WTC11 (cell line): ENCODE results near the gene HOXB3. TPM values are rescaled to one million over a fixed set of nuclear protein-coding genes. Genes with fewer than 3 reads are reported as not detected.
A peak's percentile ranks its signal among the peaks of the same experiment; 100 is the strongest.

Experiments
- ATAC-seq: fragments of 200-7000 bp; cut with Tn5 transposase; 2 replicates; pipeline ENCODE4 v1.10.0; 2021; ENCODE audit warnings: mild to moderate bottlenecking, moderate library complexity
- CTCF ChIA-PET: fragments of 300-600 bp; sonication (Branson Sonifier 250); formaldehyde crosslinking; loops from one replicate; lab custom pipeline; 2021; ENCODE audit warnings: antibody characterized with exemption; lab: Charles Lee
- POLR2A ChIA-PET: fragments of 350-600 bp; sonication (Branson Sonifier 250); formaldehyde crosslinking; loops from one replicate; lab custom pipeline; 2021; ENCODE audit warnings: antibody characterized with exemption; lab: Charles Lee
- DNase-seq: peaks from one replicate; pipeline ENCODE4 v3.0.0; 2021; ENCODE audit warnings: low spot score
- H3K27ac Mint-ChIP-seq: 2 replicates; pipeline ENCODE4 v1.8.0; 2021; ENCODE audit warnings: mixed read lengths
- H3K27me3 Mint-ChIP-seq: 2 replicates; pipeline ENCODE4 v1.8.0; 2021; ENCODE audit warnings: low read depth, mild to moderate bottlenecking, moderate library complexity, mixed read lengths
- H3K36me3 Mint-ChIP-seq: 2 replicates; pipeline ENCODE4 v1.8.0; 2021; ENCODE audit warnings: mixed read lengths
- H3K4me1 Mint-ChIP-seq: 2 replicates; pipeline ENCODE4 v1.8.0; 2022; ENCODE audit warnings: mixed read lengths
- H3K4me3 Mint-ChIP-seq: 2 replicates; pipeline ENCODE4 v1.8.0; 2021; ENCODE audit warnings: mild to moderate bottlenecking, moderate library complexity, mixed read lengths
- H3K9me3 Mint-ChIP-seq: 2 replicates; pipeline ENCODE4 v1.8.0; 2021; ENCODE audit warnings: mixed read lengths
- CREB1 ChIP-seq: sonication (generic); formaldehyde crosslinking; IDR thresholded peaks from 2 replicates; pipeline ENCODE4 v1.8.0; 2023; ENCODE audit warnings: mild to moderate bottlenecking, missing genetic modification reagents
- CREM ChIP-seq: sonication (generic); formaldehyde crosslinking; IDR thresholded peaks from 2 replicates; pipeline ENCODE4 v1.8.1; 2022; ENCODE audit warnings: mild to moderate bottlenecking, missing genetic modification reagents, moderate library complexity
- GABPB1 ChIP-seq: sonication (generic); formaldehyde crosslinking; IDR thresholded peaks from 2 replicates; pipeline ENCODE4 v1.8.1; 2023; ENCODE audit warnings: mild to moderate bottlenecking, missing genetic modification reagents
- IRF2 ChIP-seq: sonication (generic); formaldehyde crosslinking; IDR thresholded peaks from 2 replicates; pipeline ENCODE4 v1.8.0; 2022; ENCODE audit warnings: low read depth, missing genetic modification reagents, borderline replicate concordance
- MXD4 ChIP-seq: fragments of 250-450 bp; sonication (Bioruptor Pico); IDR thresholded peaks from 2 replicates; pipeline ENCODE4 v1.8.0; 2021; ENCODE audit warnings: mild to moderate bottlenecking, moderate library complexity, borderline replicate concordance
- RORB ChIP-seq: fragments of 250-450 bp; sonication (Bioruptor Pico); IDR thresholded peaks from 2 replicates; pipeline ENCODE4 v1.9.0; 2021; ENCODE audit warnings: mild to moderate bottlenecking
- TP53 ChIP-seq: sonication (generic); formaldehyde crosslinking; IDR thresholded peaks from 2 replicates; pipeline ENCODE4 v1.8.1; 2023; ENCODE audit warnings: mild to moderate bottlenecking, missing genetic modification reagents
- ZBTB21 ChIP-seq: sonication (generic); formaldehyde crosslinking; IDR thresholded peaks from 2 replicates; pipeline ENCODE4 v1.8.1; 2023; ENCODE audit warnings: mild to moderate bottlenecking, missing genetic modification reagents, borderline replicate concordance
- ZNF396 ChIP-seq: fragments of 250-450 bp; sonication (Bioruptor Pico); IDR thresholded peaks from 2 replicates; pipeline ENCODE4 v1.8.0; 2021; ENCODE audit warnings: mild to moderate bottlenecking, moderate library complexity, borderline replicate concordance
- ZNF416 ChIP-seq: fragments of 250-450 bp; sonication (Bioruptor Pico); IDR thresholded peaks from 2 replicates; pipeline ENCODE4 v1.9.0; 2021; ENCODE audit warnings: mild to moderate bottlenecking, inconsistent platforms
- ZNF423 ChIP-seq: fragments of 250-450 bp; sonication (Bioruptor Pico); IDR thresholded peaks from 2 replicates; pipeline ENCODE4 v2.1.2; 2022; ENCODE audit warnings: mild to moderate bottlenecking, moderate library complexity
- total RNA-seq: library from RNA; stranded (reverse); gene quantifications from 3 replicates; pipeline ENCODE4 v1.2.3, GENCODE V29; 2021
- TF ChIP-seq, protein P1 (sequence below): sonication (generic); formaldehyde crosslinking; IDR thresholded peaks from 2 replicates; pipeline ENCODE4 v1.8.1; 2023; ENCODE audit warnings: mild to moderate bottlenecking, missing genetic modification reagents, moderate library complexity
- TF ChIP-seq, protein P2 (sequence below): sonication (generic); formaldehyde crosslinking; conservative IDR thresholded peaks from 2 replicates; pipeline ENCODE4 v1.8.1; 2022; ENCODE audit warnings: mild to moderate bottlenecking, missing genetic modification reagents
- TF ChIP-seq, protein P3 (sequence below): sonication (generic); formaldehyde crosslinking; IDR thresholded peaks from 2 replicates; pipeline ENCODE4 v1.8.1; 2022; ENCODE audit warnings: mild to moderate bottlenecking, missing genetic modification reagents, moderate library complexity, borderline replicate concordance
- TF ChIP-seq, protein P4 (sequence below): fragments of 200-600 bp; IDR thresholded peaks from 2 replicates; pipeline ENCODE4 v1.8.0; 2022; ENCODE audit warnings: antibody characterized with exemption
- TF ChIP-seq, protein P5 (sequence below): fragments of 250-450 bp; sonication (Bioruptor Pico); conservative IDR thresholded peaks from 2 replicates; pipeline ENCODE4 v1.9.0; 2021; ENCODE audit warnings: mild to moderate bottlenecking
- TF ChIP-seq, protein P6 (sequence below): fragments of 250-450 bp; sonication (Bioruptor Pico); IDR thresholded peaks from 2 replicates; pipeline ENCODE4 v2.1.2; 2022; ENCODE audit warnings: mild to moderate bottlenecking, moderate library complexity
- TF ChIP-seq, protein P7 (sequence below): sonication (generic); formaldehyde crosslinking; IDR thresholded peaks from 2 replicates; pipeline ENCODE4 v1.8.1; 2023; ENCODE audit warnings: mild to moderate bottlenecking, moderate library complexity, missing genetic modification reagents

Gene HOXB3
- total RNA-seq, 1 experiment from 2014 or later: 0.09 TPM

DNA sequence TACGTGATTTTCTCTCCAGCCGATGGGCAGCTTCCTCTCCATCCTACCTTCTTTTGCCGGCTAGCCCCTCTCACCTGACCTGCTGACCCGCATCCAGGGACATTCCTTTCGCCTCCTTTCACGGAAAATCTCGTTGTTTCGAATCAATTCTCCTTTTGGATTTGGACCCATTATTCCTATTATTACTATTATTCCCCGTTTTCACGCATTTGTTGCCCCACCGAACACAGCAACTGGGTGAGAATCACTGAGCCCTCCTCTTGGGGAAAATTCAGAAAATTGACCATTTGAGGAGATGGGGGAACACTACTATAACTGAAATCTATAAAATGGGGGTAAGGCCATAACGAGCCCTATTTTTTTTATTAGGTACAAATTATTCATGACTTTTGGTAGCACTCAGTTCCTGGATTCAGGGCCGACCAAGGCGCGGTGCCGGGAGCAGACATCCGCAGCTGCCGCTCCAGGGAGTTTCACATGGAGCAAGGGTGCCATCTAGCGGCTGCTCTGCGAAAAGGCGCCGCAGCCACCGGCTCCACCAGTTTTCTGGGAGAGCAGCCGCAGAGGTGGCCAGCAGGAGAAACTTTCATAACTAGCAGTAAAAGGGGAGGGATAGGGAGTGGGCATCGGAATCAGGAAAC, 28.3 kb upstream of the HOXB3 start:
- no peak overlapping the region for H3K27ac Mint-ChIP-seq
- peak; percentile 29 for ATAC-seq
- POLR2A ChIA-PET: interaction anchor here (0.6 kb wide), 1 partner anchor 72 kb away, joined by 3 read pairs; no protein-coding TSS in a partner anchor

DNA sequence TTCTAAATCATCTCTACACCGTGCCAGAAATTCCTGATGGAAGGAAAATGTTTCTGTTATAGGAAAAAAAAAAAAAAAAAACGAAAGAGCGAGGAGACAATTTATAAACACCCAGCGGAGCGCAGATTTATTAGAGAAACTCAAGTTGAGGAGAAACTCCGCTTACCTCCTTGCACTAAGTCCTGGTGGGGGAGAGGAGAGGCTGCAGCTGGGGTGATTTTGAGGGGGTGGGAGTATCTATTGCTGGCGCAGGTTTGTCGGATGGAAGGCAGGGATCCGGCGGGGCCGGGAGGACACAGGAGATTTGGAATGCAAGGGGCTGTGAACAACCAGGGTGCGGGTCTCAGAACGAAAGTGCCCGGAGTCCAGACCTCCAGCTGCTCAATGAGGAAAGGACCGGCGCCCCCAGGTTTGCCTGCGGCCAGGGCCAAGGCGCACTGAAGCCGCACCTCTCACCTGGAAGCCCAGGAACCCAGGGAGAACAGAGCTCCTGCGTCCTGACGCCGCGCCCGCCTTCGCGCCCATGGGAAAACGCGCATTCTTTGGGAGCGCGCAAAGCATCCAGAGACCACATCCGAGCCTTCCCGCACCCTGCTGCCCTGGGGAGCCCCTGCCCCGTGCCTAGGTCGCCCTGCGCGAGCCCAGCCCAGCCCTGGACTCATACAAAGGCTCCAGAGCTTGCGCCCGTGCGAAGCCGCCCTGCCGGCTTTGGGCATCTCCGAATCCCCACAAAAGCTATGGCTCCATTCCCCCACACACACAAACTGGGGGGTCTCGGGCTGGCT, 27.6 kb upstream of the HOXB3 start:
- Mint-ChIP-seq H3K27me3 (peaks cover 100% of the 10 kb centered on the region; the same call in 1 of the 2 replicates), H3K9me3 (no peaks in the 10 kb centered on the region), H3K27ac (no peak overlapping the region), H3K4me3 (no peak overlapping the region), H3K36me3 (no peaks in the 10 kb centered on the region), H3K4me1 (peaks cover 29% of the 10 kb centered on the region)
- ATAC-seq (no peak), DNase-seq (no peak)
- POLR2A ChIA-PET: interaction anchor here (0.6 kb wide), 1 partner anchor 72 kb away, joined by 3 read pairs; no protein-coding TSS in a partner anchor
- CTCF ChIA-PET: interaction anchor here (0.7 to 2.8 kb wide), 19 partner anchors 11 to 474 kb away, joined by 3 to 13 read pairs (median 5); partner anchors contain the start of genes HOXB5 and PRAC2
- TF ChIP-seq ZNF416 (CRISPR knock-in tag): no peak
- TF ChIP-seq, protein P1, sequence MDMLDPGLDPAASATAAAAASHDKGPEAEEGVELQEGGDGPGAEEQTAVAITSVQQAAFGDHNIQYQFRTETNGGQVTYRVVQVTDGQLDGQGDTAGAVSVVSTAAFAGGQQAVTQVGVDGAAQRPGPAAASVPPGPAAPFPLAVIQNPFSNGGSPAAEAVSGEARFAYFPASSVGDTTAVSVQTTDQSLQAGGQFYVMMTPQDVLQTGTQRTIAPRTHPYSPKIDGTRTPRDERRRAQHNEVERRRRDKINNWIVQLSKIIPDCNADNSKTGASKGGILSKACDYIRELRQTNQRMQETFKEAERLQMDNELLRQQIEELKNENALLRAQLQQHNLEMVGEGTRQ (CRISPR knock-in tag): no peak
- no peak for TF ChIP-seq ZBTB21
- TF ChIP-seq, protein P2, sequence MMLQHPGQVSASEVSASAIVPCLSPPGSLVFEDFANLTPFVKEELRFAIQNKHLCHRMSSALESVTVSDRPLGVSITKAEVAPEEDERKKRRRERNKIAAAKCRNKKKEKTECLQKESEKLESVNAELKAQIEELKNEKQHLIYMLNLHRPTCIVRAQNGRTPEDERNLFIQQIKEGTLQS (CRISPR knock-in tag): no peak
- TF ChIP-seq IRF2 (CRISPR knock-in tag): no peak
- TF ChIP-seq, protein P3, sequence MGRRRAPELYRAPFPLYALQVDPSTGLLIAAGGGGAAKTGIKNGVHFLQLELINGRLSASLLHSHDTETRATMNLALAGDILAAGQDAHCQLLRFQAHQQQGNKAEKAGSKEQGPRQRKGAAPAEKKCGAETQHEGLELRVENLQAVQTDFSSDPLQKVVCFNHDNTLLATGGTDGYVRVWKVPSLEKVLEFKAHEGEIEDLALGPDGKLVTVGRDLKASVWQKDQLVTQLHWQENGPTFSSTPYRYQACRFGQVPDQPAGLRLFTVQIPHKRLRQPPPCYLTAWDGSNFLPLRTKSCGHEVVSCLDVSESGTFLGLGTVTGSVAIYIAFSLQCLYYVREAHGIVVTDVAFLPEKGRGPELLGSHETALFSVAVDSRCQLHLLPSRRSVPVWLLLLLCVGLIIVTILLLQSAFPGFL (CRISPR knock-in tag): no peak

More for the DNA sequence above, 28.3 kb upstream of the HOXB3 start:
- H3K9me3 Mint-ChIP-seq: no peaks in the 10 kb centered on the region
- 0 out of 2 replicates have a peak overlapping the region, but pooled peaks have one; percentile 25 for H3K4me3 Mint-ChIP-seq
- H3K27me3 Mint-ChIP-seq: peaks cover 100% of the 10 kb centered on the region; the same call in 1 of the 2 replicates
- peak; percentile 92 for DNase-seq
- H3K4me1 Mint-ChIP-seq: peaks cover 25% of the 10 kb centered on the region
- 0 out of 2 replicates have a peak, but pooled peaks have one; percentile 20 for TF ChIP-seq GABPB1
- no peak for TF ChIP-seq ZNF423
- TF ChIP-seq, protein P4, sequence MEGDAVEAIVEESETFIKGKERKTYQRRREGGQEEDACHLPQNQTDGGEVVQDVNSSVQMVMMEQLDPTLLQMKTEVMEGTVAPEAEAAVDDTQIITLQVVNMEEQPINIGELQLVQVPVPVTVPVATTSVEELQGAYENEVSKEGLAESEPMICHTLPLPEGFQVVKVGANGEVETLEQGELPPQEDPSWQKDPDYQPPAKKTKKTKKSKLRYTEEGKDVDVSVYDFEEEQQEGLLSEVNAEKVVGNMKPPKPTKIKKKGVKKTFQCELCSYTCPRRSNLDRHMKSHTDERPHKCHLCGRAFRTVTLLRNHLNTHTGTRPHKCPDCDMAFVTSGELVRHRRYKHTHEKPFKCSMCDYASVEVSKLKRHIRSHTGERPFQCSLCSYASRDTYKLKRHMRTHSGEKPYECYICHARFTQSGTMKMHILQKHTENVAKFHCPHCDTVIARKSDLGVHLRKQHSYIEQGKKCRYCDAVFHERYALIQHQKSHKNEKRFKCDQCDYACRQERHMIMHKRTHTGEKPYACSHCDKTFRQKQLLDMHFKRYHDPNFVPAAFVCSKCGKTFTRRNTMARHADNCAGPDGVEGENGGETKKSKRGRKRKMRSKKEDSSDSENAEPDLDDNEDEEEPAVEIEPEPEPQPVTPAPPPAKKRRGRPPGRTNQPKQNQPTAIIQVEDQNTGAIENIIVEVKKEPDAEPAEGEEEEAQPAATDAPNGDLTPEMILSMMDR: peak; percentile 92
- H3K36me3 Mint-ChIP-seq: no peaks in the 10 kb centered on the region
- CTCF ChIA-PET: interaction anchor here (0.7 to 2.8 kb wide), 19 partner anchors 12 to 592 kb away, joined by 3 to 13 read pairs (median 5); partner anchors contain the start of genes HOXB5 and PRAC2

DNA sequence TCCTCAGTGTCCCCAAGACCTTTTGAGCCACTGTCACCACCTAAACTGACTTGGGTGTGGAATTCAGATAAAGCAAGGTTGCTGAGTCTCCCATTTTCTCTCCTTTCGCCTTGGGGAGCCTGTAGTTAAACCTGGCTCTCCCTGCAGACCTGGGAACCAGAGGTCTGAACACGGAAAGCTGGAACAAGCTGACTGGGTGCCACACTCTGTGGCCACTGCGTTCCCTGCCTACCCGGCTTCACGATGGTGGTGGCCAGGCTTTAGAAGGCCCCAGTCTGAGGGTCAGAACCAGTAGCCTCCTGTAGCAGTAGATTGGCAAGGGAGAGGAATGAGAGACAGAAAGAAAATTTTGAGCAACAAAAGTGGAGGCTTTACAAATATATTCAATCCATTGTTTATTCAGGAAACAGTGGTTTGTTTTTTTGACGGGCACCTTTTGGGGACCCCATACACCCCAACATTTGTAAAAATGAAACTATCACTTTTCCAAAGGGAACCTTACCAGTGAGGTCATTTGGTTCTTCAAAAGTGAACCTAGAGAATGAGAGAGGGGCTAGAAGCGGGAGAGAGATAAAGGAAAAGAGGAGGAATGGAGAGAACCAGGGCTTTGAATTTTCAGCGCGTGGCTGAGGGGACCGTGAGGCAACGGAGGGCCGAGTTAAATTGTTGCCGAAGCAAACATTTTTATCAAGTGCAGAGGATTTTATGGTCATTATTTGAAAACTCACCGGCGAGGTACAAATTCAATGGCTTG, 26.9 kb upstream of the HOXB3 start:
- no peak for ATAC-seq
- H3K27me3 Mint-ChIP-seq: peaks cover 100% of the 10 kb centered on the region; the same call in 1 of the 2 replicates
- TF ChIP-seq, protein P5, sequence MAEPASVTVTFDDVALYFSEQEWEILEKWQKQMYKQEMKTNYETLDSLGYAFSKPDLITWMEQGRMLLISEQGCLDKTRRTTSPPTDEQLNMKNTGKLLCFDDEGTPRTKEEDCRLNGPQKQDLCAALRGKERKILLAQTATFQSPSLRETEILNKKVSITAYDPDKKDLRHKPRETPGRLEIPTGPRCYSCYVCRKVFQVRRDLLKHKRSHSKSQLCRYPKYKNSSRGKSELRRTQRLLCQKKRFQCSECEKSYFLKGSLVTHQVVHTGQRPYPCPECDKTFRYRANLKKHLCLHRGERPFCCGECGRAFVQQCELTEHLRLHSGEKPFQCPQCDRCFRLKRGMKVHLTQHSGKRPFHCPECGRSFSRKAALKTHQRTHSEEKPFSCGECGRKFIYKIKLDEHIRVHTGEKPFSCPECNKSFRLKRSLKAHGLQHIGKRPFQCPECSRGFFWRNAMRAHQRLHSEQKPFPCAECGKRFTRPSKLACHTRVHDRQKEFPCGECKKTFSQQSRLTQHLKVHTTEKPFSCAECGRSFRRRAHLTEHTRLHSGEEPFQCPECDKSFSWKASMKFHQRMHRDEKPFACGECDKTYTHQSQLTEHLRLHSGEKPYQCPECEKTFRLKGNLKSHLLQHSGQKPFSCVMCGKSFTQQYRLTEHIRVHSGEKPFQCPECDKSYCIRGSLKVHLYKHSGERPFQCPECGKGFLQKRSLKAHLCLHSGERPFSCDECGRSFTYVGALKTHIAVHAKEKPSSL (CRISPR knock-in tag): no peak
- TF ChIP-seq RORB (no peak), ZNF396 (CRISPR knock-in tag) (no peak), TP53 (CRISPR knock-in tag) (no peak), MXD4 (no peak), CREM (no peak), CREB1 (no peak)
- TF ChIP-seq, protein P6, sequence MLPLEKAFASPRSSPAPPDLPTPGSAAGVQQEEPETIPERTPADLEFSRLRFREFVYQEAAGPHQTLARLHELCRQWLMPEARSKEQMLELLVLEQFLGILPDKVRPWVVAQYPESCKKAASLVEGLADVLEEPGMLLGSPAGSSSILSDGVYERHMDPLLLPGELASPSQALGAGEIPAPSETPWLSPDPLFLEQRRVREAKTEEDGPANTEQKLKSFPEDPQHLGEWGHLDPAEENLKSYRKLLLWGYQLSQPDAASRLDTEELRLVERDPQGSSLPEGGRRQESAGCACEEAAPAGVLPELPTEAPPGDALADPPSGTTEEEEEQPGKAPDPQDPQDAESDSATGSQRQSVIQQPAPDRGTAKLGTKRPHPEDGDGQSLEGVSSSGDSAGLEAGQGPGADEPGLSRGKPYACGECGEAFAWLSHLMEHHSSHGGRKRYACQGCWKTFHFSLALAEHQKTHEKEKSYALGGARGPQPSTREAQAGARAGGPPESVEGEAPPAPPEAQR (CRISPR knock-in tag): no peak
- TF ChIP-seq, protein P7, sequence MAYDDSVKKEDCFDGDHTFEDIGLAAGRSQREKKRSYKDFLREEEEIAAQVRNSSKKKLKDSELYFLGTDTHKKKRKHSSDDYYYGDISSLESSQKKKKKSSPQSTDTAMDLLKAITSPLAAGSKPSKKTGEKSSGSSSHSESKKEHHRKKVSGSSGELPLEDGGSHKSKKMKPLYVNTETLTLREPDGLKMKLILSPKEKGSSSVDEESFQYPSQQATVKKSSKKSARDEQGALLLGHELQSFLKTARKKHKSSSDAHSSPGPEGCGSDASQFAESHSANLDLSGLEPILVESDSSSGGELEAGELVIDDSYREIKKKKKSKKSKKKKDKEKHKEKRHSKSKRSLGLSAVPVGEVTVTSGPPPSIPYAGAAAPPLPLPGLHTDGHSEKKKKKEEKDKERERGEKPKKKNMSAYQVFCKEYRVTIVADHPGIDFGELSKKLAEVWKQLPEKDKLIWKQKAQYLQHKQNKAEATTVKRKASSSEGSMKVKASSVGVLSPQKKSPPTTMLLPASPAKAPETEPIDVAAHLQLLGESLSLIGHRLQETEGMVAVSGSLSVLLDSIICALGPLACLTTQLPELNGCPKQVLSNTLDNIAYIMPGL (CRISPR knock-in tag): no peak

More for the DNA sequence above, 26.9 kb upstream of the HOXB3 start:
- no peaks in the 10 kb centered on the region for H3K36me3 Mint-ChIP-seq
- no peaks in the 10 kb centered on the region for H3K9me3 Mint-ChIP-seq
- DNase-seq: no peak
- H3K27ac Mint-ChIP-seq: no peak overlapping the region
- CTCF ChIA-PET: interaction anchor here (0.7 to 2.8 kb wide), 14 partner anchors 11 to 435 kb away, joined by 3 to 13 read pairs (median 6); partner anchors contain the start of genes HOXB5 and PRAC2
- peaks cover 33% of the 10 kb centered on the region for H3K4me1 Mint-ChIP-seq
- no peak overlapping the region for H3K4me3 Mint-ChIP-seq
- POLR2A ChIA-PET: no interaction called here
